ENCODE results near the gene STK40. TPM values are rescaled to one million over a fixed set of nuclear protein-coding genes. Genes with fewer than 3 reads are reported as not detected.
A peak's percentile ranks its signal among the peaks of the same experiment; 100 is the strongest.

The STK40 gene
- total RNA-seq, 6 donors from 2014 or later, result 26.2 to 100 (median 69.1) TPM

DNA sequence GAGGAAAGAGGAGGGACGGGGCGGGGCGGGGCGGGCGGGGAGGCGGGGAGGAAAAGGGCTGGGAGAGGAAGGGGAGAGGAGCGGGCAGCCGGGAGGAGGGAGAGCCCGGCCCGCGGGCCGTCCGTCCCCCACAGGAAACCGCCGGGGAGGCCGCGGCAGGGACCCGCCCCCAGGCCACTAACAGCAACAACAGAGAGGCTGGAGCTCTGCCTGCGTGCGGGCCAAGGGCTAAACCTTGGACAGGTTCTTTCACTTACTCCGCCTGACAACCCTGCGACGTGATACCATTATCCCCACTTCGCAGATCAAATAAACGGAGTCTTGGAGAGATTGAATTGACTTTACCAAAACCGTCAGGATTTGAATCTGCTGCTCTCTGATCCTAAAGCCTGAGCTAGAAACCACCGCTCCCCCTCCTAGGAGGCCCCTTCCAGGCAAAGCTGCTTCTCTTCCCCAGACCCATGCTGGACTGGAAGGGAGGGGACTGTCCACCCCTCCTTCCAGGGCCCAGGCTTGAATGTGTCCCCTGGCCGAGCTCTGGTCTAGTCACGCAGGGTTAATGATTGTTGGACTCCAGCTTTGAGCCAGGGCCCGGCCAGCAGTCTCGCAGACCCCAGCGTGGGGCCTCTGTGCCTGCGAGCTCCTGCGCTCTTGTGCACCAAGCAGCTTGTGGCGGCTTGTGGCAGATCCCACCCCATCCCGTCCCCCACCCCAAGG, 61.9 kb downstream of the STK40 start, which contains the start of gene EVA1B:
Gene EVA1B, minus strand, starts transcription at position 10 of the 717 bp plus-strand sequence. CDS start 608 bp downstream, outside the sequence.
- peak; percentile 89 to 94 for DNase-seq
- Histone ChIP-seq H3K36me3 (peaks cover 0 to 13% (median 0%) of the 10 kb centered on the region in 4 donors), H3K4me3 (peak within 1 kb of the TSS; percentile 68 to 95 (median 83)), H3K27ac (peak within 1 kb of the TSS; percentile 79 to 92 (median 88)), H3K27me3 (no peaks in the 10 kb centered on the region), H3K9me3 (no peaks in the 10 kb centered on the region), H3K4me1 (peaks cover 30 to 49% (median 44%) of the 10 kb centered on the region in 4 donors)
- TF ChIP-seq EP300 (IDR thresholded peaks at IDR 0.05) (no peak), POLR2AphosphoS5 (IDR thresholded peaks at IDR 0.05) (peak in 1 of 2 donors; percentile 54)
- peak in 1 of 2 donors; percentile 72 for ATAC-seq (ENCODE audit: low FRiP score in 2 of 2)
- WGBS, 2 donors, result 4% methylated on average over 12 to 30 of the region's 36 CpGs

DNA sequence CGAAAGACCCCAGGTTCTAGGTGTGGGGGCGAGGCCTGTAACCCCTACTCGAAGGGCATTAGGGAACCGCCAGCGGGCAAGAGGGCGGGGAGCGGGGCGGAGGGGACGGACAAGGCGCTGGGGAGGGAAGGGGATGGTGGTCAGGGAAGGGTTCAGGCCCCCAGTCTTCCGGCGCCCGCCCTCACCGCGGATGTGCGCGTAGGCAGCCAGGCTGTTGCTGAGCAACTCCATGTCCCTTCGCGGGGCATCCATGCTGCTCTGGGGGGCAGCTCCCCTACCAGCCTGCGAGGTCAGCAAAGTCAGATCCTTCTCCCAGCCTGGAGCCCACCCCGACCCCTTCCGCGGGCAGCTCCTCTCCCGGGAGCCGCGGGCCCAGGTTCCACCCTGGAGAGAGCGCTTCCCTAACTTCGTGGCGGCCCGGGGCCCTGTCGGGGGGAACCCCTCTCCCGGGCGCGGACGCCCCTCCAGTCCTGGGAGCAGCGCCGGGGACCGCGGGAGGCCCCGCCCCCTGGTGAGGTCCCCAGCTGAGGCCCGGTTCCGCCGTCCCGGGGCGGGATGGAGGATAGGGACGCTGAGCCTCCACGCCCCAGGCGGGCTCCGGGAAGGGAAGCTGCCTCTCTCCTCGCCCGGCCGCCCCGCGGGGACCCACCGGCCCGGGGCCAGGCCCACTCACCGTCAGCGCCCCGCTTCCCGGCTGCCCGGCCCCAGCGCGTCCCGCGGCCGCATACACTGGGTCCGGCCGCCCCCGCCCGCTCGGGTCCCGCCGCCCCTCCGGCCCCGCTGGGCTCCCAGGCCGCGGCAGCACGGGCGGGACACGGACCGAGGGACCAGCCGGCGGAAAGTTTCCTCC, 62.7 kb downstream of the STK40 start:
- ATAC-seq (ENCODE audit: low FRiP score in 2 of 2) (peak in 1 of 2 donors; percentile 34), DNase-seq (peak in 1 of 2 donors; percentile 90)
- peak in 1 of 4 donors; percentile 40 for TF ChIP-seq POLR2A (IDR thresholded peaks at IDR 0.05)
- no peak for TF ChIP-seq EP300 (IDR thresholded peaks at IDR 0.05)
- H3K4me3 ChIP-seq, result peak overlapping the region; percentile 68 to 95 (median 83)
- 14 to 18% methylated on average over 12 to 33 of the region's 83 CpGs for whole genome bisulfite sequencing, 2 donors
- H3K9me3 ChIP-seq, result no peaks in the 10 kb centered on the region
- H3K4me1 ChIP-seq, result peaks cover 26 to 44% (median 40%) of the 10 kb centered on the region in 4 donors
- H3K36me3 ChIP-seq, result peaks cover 0 to 13% (median 0%) of the 10 kb centered on the region in 4 donors
- peak overlapping the region; percentile 79 to 92 (median 88) for H3K27ac ChIP-seq
- H3K27me3 ChIP-seq, result no peaks in the 10 kb centered on the region

DNA sequence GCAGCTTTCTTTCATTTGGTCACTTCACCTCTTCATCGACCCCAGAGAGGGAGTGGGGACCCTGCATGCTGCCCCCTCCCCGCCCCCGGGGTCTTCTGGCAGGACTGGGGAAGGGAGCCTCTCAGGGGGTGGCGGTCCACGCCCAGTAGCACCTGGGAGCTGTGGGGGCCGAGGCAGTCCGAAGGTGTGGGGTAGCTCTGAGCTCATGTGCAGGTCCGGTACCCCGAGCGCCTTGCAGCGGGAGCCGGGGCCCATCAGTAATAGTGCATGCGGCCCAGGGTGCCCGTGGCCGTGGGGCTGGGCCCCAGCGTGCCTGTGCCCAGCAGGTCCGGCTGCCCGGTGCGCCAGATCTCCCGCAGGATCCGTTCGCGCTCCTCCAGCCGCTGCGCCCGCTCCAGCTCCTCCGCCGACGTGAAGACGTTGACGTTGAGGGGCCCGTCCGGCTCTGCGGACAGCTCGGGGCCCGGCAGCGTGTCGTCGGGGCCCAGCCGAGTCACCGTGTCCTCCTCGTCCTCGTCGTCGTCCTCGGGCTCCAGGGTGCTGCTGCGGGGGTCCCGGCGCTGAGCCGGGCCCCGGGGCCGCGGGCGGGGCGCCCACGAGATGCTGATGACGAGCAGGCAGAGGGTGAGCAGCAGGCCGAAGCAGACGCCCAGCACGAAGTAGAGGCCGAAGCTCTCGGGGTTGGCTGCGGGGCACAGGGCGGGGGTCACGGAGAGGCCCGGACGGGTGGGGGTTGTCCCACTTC, 63.5 kb downstream of the STK40 start:
- DNase-seq (peak in 1 of 2 donors; percentile 88), ATAC-seq (ENCODE audit: low FRiP score in 2 of 2) (peak in 1 of 2 donors; percentile 4)
- Histone ChIP-seq H3K27me3 (no peaks in the 10 kb centered on the region), H3K4me3 (peak overlapping the region; percentile 68 to 95 (median 83)), H3K36me3 (peaks cover 0 to 13% (median 0%) of the 10 kb centered on the region in 4 donors), H3K4me1 (peaks cover 26 to 44% (median 40%) of the 10 kb centered on the region in 4 donors), H3K27ac (peak overlapping the region; percentile 79 to 92 (median 88)), H3K9me3 (no peaks in the 10 kb centered on the region)
- 54 to 70% methylated on average over 26 to 53 of the region's 67 CpGs for WGBS, 2 donors
- TF ChIP-seq, protein P1, sequence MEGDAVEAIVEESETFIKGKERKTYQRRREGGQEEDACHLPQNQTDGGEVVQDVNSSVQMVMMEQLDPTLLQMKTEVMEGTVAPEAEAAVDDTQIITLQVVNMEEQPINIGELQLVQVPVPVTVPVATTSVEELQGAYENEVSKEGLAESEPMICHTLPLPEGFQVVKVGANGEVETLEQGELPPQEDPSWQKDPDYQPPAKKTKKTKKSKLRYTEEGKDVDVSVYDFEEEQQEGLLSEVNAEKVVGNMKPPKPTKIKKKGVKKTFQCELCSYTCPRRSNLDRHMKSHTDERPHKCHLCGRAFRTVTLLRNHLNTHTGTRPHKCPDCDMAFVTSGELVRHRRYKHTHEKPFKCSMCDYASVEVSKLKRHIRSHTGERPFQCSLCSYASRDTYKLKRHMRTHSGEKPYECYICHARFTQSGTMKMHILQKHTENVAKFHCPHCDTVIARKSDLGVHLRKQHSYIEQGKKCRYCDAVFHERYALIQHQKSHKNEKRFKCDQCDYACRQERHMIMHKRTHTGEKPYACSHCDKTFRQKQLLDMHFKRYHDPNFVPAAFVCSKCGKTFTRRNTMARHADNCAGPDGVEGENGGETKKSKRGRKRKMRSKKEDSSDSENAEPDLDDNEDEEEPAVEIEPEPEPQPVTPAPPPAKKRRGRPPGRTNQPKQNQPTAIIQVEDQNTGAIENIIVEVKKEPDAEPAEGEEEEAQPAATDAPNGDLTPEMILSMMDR (IDR thresholded peaks at IDR 0.05), result no peak
- TF ChIP-seq POLR2AphosphoS5 (IDR thresholded peaks at IDR 0.05), result no peak
- no peak for TF ChIP-seq POLR2A (IDR thresholded peaks at IDR 0.05)
- TF ChIP-seq EP300 (IDR thresholded peaks at IDR 0.05), result no peak

DNA sequence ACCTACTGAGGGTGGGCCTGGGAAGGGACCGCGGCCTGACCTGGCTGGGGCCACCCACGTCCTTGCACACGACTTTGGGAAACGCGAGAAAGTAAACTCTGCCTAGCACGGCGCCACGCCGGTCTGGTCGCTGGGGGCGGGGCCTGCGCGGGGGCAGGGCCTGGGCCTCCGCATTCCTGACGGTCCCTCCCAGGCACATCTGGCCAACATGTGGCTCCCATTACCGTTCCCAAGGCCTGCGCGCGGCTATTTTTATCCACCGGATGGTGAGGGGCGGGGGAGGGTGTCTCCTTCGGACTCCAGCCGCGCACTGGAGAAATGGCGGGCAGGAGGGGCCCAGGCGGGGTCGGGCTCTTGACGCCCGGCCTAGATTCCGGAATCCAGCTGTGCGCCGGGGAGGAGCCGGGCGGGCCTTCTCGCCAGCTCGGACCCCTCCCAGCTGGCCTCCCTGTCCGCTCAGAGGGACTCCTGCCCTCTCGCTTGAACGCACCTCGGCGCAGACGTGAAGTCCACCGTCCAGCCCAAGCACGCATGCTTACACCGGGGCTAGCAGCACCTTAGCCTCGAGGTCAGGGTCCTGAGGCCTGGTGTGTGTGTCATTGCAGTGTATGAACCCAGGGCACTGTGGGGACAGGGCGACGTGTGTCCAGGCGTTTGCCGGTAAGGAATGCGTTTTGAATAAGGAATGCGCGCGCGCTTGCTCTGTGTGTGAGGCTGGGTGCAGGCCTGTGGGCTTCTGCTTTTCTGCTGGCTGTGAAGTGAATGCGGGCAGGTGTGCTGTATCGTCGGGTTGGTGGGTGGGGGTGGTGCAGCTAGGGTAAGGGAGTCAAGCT, 64.4 kb downstream of the STK40 start:
- Histone ChIP-seq H3K9me3 (no peaks in the 10 kb centered on the region), H3K27ac (peak overlapping the region; percentile 79 to 92 (median 88)), H3K4me1 (peaks cover 26 to 44% (median 40%) of the 10 kb centered on the region in 4 donors), H3K36me3 (peaks cover 0 to 13% (median 0%) of the 10 kb centered on the region in 4 donors), H3K4me3 (peak overlapping the region; percentile 24 to 95 (median 83)), H3K27me3 (no peaks in the 10 kb centered on the region)
- TF ChIP-seq, protein P1 (IDR thresholded peaks at IDR 0.05), result no peak
- TF ChIP-seq EP300 (IDR thresholded peaks at IDR 0.05), result no peak
- TF ChIP-seq POLR2AphosphoS5 (IDR thresholded peaks at IDR 0.05), result peak; percentile 24 to 37
- DNase-seq (peak; percentile 63 to 94), ATAC-seq (ENCODE audit: low FRiP score in 2 of 2) (peak; percentile 77 to 85)
- WGBS, 2 donors, result 39 to 52% methylated on average over 12 to 58 of the region's 59 CpGs

DNA sequence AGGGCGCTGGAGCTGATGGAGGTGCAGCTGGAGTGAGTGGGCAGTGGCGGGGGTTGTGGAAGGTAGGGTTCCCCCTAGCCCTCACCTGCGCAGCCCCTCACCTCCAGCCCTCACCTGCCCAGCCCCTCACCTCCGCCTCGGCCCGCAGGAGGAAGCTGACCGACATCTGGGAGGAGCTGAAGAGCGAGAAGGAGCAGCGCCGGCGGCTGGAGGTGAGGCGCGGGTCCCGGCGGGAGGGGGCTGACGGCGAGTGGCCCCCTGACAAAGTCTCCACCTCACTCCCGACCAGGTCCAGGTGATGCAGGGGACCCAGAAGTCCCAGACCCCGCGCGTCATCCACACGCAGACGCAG, 65.0 kb downstream of the STK40 start:
- DNase-seq (peak in 1 of 2 donors; percentile 83), ATAC-seq (ENCODE audit: low FRiP score in 2 of 2) (no peak)
- Histone ChIP-seq H3K36me3 (peaks cover 0 to 13% (median 0%) of the 10 kb centered on the region in 4 donors), H3K4me3 (peak overlapping the region; percentile 24 to 95 (median 83)), H3K27me3 (no peaks in the 10 kb centered on the region), H3K9me3 (no peaks in the 10 kb centered on the region), H3K27ac (peak overlapping the region; percentile 79 to 92 (median 88)), H3K4me1 (peaks cover 26 to 44% (median 40%) of the 10 kb centered on the region in 4 donors)
- WGBS, 2 donors, result 34 to 59% methylated on average over 4 to 22 of the region's 23 CpGs
- TF ChIP-seq EP300 (IDR thresholded peaks at IDR 0.05), result no peak
- TF ChIP-seq, protein P1 (IDR thresholded peaks at IDR 0.05), result no peak
- no peak for TF ChIP-seq POLR2A (IDR thresholded peaks at IDR 0.05)
- TF ChIP-seq POLR2AphosphoS5 (IDR thresholded peaks at IDR 0.05), result no peak

Measured in upper lobe of left lung (tissue), 6 donors.